Measurements from ENCODE around the gene G3BP1. TPM values are rescaled to one million over a fixed set of nuclear protein-coding genes. Genes with fewer than 3 reads are reported as not detected.
"Not testable (repeated sequence)": the region's sequence is repeated elsewhere in the genome, so short reads cannot be mapped to it uniquely, and the experiment has no call there.

The G3BP1 gene
- polyA plus RNA-seq, 3 donors, result 10.6 to 60.6 (median 58.8) TPM

DNA sequence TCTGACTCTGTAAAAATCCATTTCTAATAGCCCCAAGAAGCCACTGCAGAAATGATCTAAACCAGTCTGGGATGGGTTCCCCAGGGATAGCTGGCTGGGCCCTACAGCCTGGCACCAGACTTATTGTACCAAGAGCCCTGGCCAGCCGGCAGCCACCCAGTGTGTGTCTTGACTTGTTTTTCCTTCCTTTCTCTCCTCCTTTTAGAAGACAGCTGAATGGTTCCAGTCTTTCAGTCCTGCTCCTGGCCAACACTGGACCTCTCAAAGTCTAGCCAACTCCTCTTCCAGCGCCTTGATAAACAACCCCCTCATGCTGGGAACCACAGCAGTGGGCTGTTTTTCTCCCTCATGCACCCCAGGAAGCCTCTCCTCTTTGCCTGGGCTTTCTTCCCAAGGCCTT lies 47.4 kb upstream of the G3BP1 start:
- H3K9me3 ChIP-seq (replicated peaks in 1 of 2; ENCODE audit: control insufficient read depth in 1 of 2, insufficient read depth in 1 of 2, low read length in 2 of 2), result peaks cover 0 to under 1% of the 10 kb centered on the region in 2 donors
- H3K4me2 ChIP-seq (replicated peaks; ENCODE audit: extremely low read depth, low read length, poor library complexity, severe bottlenecking), result no peak overlapping the region
- H3K36me3 ChIP-seq (replicated peaks in 1 of 2; ENCODE audit: control insufficient read depth in 1 of 2, insufficient read depth in 2 of 2, low read length in 2 of 2), result no peaks in the 10 kb centered on the region
- 93% methylated on average over 2 of the region's 2 CpGs for WGBS (ENCODE audit: insufficient coverage)
- no peak overlapping the region for H3K27ac Mint-ChIP-seq
- intact Hi-C loops (cut with micrococcal nuclease), result no loop called here
- no peaks in the 10 kb centered on the region for H3K27me3 Mint-ChIP-seq (ENCODE audit: low read depth in 3 of 3)
- peaks cover 35 to 40% of the 10 kb centered on the region in 2 donors for H3K4me1 ChIP-seq (ENCODE audit: control insufficient read depth in 1 of 2, insufficient read depth in 2 of 2, low read length in 2 of 2)
- DNase-seq, result no peak
- H3K27ac ChIP-seq (ENCODE audit: low read depth in 1 of 2, low read length in 2 of 2), result no peak overlapping the region
- H3K79me2 ChIP-seq (ENCODE audit: insufficient read depth, low read length), result no peaks in the 10 kb centered on the region
- H3K36me3 Mint-ChIP-seq, result peaks cover 4 to 8% of the 10 kb centered on the region in 2 donors
- H3K4me3 Mint-ChIP-seq, result no peak overlapping the region
- no peak overlapping the region for H3K4me3 ChIP-seq (replicated peaks in 1 of 3; ENCODE audit: low read depth in 2 of 3, low read length in 3 of 3)
- no peaks in the 10 kb centered on the region for H3K27me3 ChIP-seq (ENCODE audit: control insufficient read depth in 2 of 2, insufficient read depth in 2 of 2, low read length in 2 of 2)
- no peak overlapping the region for H2AFZ ChIP-seq (ENCODE audit: insufficient read depth, low read depth, low read length, poor library complexity, severe bottlenecking)
- TF ChIP-seq, protein P1, sequence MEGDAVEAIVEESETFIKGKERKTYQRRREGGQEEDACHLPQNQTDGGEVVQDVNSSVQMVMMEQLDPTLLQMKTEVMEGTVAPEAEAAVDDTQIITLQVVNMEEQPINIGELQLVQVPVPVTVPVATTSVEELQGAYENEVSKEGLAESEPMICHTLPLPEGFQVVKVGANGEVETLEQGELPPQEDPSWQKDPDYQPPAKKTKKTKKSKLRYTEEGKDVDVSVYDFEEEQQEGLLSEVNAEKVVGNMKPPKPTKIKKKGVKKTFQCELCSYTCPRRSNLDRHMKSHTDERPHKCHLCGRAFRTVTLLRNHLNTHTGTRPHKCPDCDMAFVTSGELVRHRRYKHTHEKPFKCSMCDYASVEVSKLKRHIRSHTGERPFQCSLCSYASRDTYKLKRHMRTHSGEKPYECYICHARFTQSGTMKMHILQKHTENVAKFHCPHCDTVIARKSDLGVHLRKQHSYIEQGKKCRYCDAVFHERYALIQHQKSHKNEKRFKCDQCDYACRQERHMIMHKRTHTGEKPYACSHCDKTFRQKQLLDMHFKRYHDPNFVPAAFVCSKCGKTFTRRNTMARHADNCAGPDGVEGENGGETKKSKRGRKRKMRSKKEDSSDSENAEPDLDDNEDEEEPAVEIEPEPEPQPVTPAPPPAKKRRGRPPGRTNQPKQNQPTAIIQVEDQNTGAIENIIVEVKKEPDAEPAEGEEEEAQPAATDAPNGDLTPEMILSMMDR (IDR thresholded peaks at IDR 0.05), result no peak
- H4K20me1 ChIP-seq (ENCODE audit: insufficient read depth, low read length), result no peaks in the 10 kb centered on the region
- H3K4me1 Mint-ChIP-seq, result peaks cover 38% of the 10 kb centered on the region
- H3K9ac ChIP-seq (ENCODE audit: insufficient read depth, low read length, poor library complexity, severe bottlenecking), result no peak overlapping the region
- H3K9me3 Mint-ChIP-seq, result peaks cover 2 to 5% (median 3%) of the 10 kb centered on the region in 7 donors

DNA sequence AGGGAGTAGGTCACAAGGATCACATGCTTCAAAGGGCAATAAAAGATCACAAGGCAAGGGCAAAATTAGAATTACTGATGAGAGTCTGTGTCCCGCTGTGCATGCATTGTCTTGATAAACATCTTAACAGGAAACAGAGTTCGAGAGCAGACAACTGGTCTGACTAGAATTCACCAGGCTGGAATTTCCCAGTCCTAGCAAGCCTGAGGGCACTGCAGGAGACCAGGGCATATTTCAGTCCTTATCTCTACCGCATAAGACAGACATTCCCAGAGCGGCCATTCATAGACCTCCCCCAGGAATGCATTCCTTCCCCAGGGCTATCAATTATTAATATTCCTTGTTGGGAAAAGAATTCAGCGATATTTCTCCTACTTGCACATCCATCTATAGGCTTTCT lies 42.2 kb upstream of the G3BP1 start:
- H2AFZ ChIP-seq (ENCODE audit: insufficient read depth, low read depth, low read length, poor library complexity, severe bottlenecking); H3K4me1 ChIP-seq (ENCODE audit: control insufficient read depth in 1 of 2, insufficient read depth in 2 of 2, low read length in 2 of 2); H3K4me1 Mint-ChIP-seq; H3K9ac ChIP-seq (ENCODE audit: insufficient read depth, low read length, poor library complexity, severe bottlenecking); H3K27ac ChIP-seq (ENCODE audit: low read depth in 1 of 2, low read length in 2 of 2); H3K4me3 Mint-ChIP-seq; intact Hi-C loops (cut with micrococcal nuclease); DNase-seq; H3K4me3 ChIP-seq (replicated peaks in 1 of 3; ENCODE audit: low read depth in 2 of 3, low read length in 3 of 3); H3K4me2 ChIP-seq (replicated peaks; ENCODE audit: extremely low read depth, low read length, poor library complexity, severe bottlenecking); H3K79me2 ChIP-seq (ENCODE audit: insufficient read depth, low read length); H4K20me1 ChIP-seq (ENCODE audit: insufficient read depth, low read length); H3K27me3 Mint-ChIP-seq (ENCODE audit: low read depth in 3 of 3); H3K27me3 ChIP-seq (ENCODE audit: control insufficient read depth in 2 of 2, insufficient read depth in 2 of 2, low read length in 2 of 2): not testable (repeated sequence)
- peaks cover 3 to 27% of the 10 kb centered on the region in 2 donors for H3K36me3 ChIP-seq (replicated peaks in 1 of 2; ENCODE audit: control insufficient read depth in 1 of 2, insufficient read depth in 2 of 2, low read length in 2 of 2)
- peaks cover 6 to 14% (median 10%) of the 10 kb centered on the region in 7 donors for H3K9me3 Mint-ChIP-seq
- H3K9me3 ChIP-seq (replicated peaks in 1 of 2; ENCODE audit: control insufficient read depth in 1 of 2, insufficient read depth in 1 of 2, low read length in 2 of 2), result peaks cover 6 to 13% of the 10 kb centered on the region in 2 donors
- H3K36me3 Mint-ChIP-seq, result peaks cover 33 to 46% of the 10 kb centered on the region in 2 donors
- WGBS (ENCODE audit: insufficient coverage), result 100% methylated on average over 1 of the region's 5 CpGs
- H3K27ac Mint-ChIP-seq, result peak overlapping the region in 1 of 7 donors; percentile 73

Measured in CD14-positive monocyte (primary cell).